ENCODE data around the gene SIVA1.

GRCh38 chr14:104726600-104727451, 26.1 kb upstream of the SIVA1 start:
- TF ChIP-seq CTCF (IDR thresholded peaks at IDR 0.05), result no peak
- TF ChIP-seq POLR2A (IDR thresholded peaks at IDR 0.05), result no peak

Measured in esophagus squamous epithelium (tissue), 4 donors.